GM12864 (cell line): ENCODE measurements around the gene KCNJ10.

Experiments
- DNase-seq: peaks from one replicate; pipeline ENCODE4 v3.0.0-alpha.2; 2011; ENCODE audit warnings: low read depth
- H3K4me3 ChIP-seq: 2 replicates; pipeline ENCODE4 v1.5.1; 2011; ENCODE audit warnings: mild to moderate bottlenecking, low read depth, low read length, control low read depth
- CTCF ChIP-seq: IDR thresholded peaks from 2 replicates; pipeline ENCODE4 v1.5.1; 2011; ENCODE audit warnings: low read depth, mild to moderate bottlenecking, moderate library complexity, low read length, control low read depth, inconsistent platforms; ENCODE audit errors: missing control alignments

The KCNJ10 gene

GRCh38 chr1:159960721-159961381, 109.1 kb downstream of the KCNJ10 start:
- no peak for TF ChIP-seq CTCF
- H3K4me3 ChIP-seq = no peak overlapping the region
- DNase-seq = no peak

GRCh38 chr1:159959451-159959850, 110.5 kb downstream of the KCNJ10 start:
- no peak for TF ChIP-seq CTCF
- no peak for DNase-seq
- H3K4me3 ChIP-seq = no peak overlapping the region

- no peak for DNase-seq
- no peak overlapping the region for H3K4me3 ChIP-seq
- no peak for TF ChIP-seq CTCF
Observed at GRCh38 chr1:159958719-159959380, 111.1 kb downstream of the KCNJ10 start.

- DNase-seq = no peak
- no peak overlapping the region for H3K4me3 ChIP-seq
- TF ChIP-seq CTCF = no peak
Observed at GRCh38 chr1:159957824-159958268, 112.1 kb downstream of the KCNJ10 start.

- DNase-seq = no peak
- TF ChIP-seq CTCF = no peak
- no peak overlapping the region for H3K4me3 ChIP-seq
Observed at GRCh38 chr1:159955456-159955855, 114.5 kb downstream of the KCNJ10 start.

GRCh38 chr1:159953536-159954515, 116.1 kb downstream of the KCNJ10 start, which contains the start of gene SLAMF9:
SLAMF9 (minus strand) TSS chr1:159954237; CDS start chr1:159954137, 100 bp downstream.
- TF ChIP-seq CTCF = no peak
- H3K4me3 ChIP-seq = no peak within 1 kb of the TSS
- DNase-seq = no peak
